AG09319 (cell line): ENCODE measurements around the gene CHRNE.

Experiments used
- DNase-seq: peaks from one replicate; pipeline ENCODE4 v3.0.0-alpha.2; 2010; ENCODE audit warnings: low read depth; ENCODE audit errors: extremely low read depth
- TF ChIP-seq, protein P1 (sequence below): IDR thresholded peaks from 2 replicates; pipeline ENCODE4 v1.5.1; 2011; ENCODE audit warnings: low read depth, mild to moderate bottlenecking, inconsistent platforms, low read length, moderate library complexity

CHRNE gene

DNA sequence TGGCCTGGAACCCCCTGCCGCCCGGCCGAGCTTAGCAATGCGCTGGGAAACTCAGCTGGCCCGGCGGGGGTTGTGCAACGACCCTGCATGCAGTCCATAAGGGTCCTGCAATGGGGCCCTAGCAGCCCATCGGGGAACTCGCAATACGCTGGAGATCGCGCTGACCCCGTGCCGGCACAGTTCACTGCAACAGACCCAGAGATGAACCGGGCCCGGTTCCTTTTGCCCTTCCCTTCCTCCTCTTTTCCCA is 36.6 kb upstream of the CHRNE start:
- no peak for DNase-seq

GRCh38 chr17:4938688-4939545 is 36.0 kb upstream of the CHRNE start:
- no peak for DNase-seq
- TF ChIP-seq, protein P1, sequence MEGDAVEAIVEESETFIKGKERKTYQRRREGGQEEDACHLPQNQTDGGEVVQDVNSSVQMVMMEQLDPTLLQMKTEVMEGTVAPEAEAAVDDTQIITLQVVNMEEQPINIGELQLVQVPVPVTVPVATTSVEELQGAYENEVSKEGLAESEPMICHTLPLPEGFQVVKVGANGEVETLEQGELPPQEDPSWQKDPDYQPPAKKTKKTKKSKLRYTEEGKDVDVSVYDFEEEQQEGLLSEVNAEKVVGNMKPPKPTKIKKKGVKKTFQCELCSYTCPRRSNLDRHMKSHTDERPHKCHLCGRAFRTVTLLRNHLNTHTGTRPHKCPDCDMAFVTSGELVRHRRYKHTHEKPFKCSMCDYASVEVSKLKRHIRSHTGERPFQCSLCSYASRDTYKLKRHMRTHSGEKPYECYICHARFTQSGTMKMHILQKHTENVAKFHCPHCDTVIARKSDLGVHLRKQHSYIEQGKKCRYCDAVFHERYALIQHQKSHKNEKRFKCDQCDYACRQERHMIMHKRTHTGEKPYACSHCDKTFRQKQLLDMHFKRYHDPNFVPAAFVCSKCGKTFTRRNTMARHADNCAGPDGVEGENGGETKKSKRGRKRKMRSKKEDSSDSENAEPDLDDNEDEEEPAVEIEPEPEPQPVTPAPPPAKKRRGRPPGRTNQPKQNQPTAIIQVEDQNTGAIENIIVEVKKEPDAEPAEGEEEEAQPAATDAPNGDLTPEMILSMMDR: no peak

More for the DNA sequence above, 36.6 kb upstream of the CHRNE start:
- TF ChIP-seq, protein P1: no peak

GRCh38 chr17:4938069-4938491 is 35.2 kb upstream of the CHRNE start:
- DNase-seq: no peak
- TF ChIP-seq, protein P1: no peak

- TF ChIP-seq, protein P1: no peak
- DNase-seq: no peak
Measured at GRCh38 chr17:4937553-4937952, 34.7 kb upstream of the CHRNE start.

- TF ChIP-seq, protein P1: no peak
- no peak for DNase-seq
Measured at GRCh38 chr17:4936436-4936835, 33.5 kb upstream of the CHRNE start.

GRCh38 chr17:4935650-4936049 is 32.8 kb upstream of the CHRNE start:
- TF ChIP-seq, protein P1: no peak
- DNase-seq: no peak

- TF ChIP-seq, protein P1: peak; percentile 28
- DNase-seq: no peak
Measured at GRCh38 chr17:4934173-4934979, 31.5 kb upstream of the CHRNE start.
